ENCODE data around the gene ABHD14A.

DNA sequence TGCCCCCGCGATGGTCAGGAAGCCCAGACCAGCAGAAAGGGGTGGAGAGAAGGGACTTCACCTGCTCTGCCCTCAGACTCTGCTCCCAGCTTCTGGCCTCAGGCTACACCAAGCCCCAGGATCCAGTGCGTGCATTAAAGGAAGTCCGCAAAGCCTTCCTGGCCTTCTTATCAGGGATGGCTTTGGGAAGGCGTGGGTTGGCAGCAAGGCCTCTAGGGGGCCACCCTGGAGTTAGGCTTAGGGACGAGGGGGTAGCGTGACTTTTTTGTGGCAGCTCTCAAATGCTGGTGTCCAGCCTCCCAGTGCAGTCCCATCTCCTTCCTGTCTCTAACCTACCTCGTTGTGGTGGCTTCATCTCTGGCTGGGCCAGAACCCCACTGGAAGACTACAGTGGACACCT is 39.7 kb downstream of the ABHD14A start:
- TF ChIP-seq, protein P1, sequence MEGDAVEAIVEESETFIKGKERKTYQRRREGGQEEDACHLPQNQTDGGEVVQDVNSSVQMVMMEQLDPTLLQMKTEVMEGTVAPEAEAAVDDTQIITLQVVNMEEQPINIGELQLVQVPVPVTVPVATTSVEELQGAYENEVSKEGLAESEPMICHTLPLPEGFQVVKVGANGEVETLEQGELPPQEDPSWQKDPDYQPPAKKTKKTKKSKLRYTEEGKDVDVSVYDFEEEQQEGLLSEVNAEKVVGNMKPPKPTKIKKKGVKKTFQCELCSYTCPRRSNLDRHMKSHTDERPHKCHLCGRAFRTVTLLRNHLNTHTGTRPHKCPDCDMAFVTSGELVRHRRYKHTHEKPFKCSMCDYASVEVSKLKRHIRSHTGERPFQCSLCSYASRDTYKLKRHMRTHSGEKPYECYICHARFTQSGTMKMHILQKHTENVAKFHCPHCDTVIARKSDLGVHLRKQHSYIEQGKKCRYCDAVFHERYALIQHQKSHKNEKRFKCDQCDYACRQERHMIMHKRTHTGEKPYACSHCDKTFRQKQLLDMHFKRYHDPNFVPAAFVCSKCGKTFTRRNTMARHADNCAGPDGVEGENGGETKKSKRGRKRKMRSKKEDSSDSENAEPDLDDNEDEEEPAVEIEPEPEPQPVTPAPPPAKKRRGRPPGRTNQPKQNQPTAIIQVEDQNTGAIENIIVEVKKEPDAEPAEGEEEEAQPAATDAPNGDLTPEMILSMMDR (conservative IDR thresholded peaks at IDR 0.05 in 1 of 2, IDR thresholded peaks at IDR 0.05 in 1 of 2; ENCODE audit: low read depth in 1 of 2, low read length in 2 of 2) = peak; percentile 31 to 53
- no peak for TF ChIP-seq EZH2 (IDR thresholded peaks at IDR 0.05; ENCODE audit: low read length, missing control alignments)

Data from fibroblast of lung (primary cell).